ENCODE measurements around the gene SULF2. TPM values are rescaled to one million over a fixed set of nuclear protein-coding genes. Genes with fewer than 3 reads are reported as not detected.

SULF2 gene
- total RNA-seq, 1 donor from 2014 or later: 52.8 TPM

DNA sequence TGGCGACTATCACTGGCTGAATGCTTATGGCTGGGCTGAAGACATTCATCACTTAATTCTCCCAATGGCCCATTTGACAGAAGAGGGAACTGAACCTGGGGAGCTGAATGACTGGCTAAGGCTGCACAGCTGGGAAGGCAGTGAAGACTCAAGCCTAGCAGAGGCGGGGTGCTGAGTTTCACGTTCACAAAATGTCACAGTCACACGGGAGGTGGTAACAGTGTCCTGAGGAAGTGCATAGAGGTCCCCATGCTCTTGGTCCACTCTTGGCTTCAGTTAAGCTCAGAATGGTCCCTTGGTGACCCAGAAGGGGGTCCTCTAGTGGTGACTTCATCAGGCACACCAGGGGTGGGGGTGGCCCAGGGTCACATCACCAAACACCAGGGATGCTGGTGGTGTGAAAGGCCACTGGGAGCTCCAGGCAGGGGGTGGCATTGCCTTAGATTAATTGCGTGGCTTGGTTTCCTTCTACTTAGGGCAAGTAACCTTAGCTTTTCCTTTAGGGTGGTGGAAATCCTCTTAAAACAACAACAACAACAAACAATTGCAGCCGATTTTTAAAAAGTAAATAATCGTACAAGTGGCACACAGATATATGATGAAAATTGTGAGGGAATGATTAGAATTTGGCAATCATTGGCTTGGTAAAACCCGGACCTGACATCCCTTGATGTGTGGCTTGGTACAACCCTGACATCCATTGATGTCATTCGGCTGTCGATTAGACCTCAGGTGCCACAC lies 45.0 kb downstream of the SULF2 start:
- H3K36me3 ChIP-seq: no peaks in the 10 kb centered on the region
- no peaks in the 10 kb centered on the region for H3K9me3 ChIP-seq
- TF ChIP-seq, protein P1, sequence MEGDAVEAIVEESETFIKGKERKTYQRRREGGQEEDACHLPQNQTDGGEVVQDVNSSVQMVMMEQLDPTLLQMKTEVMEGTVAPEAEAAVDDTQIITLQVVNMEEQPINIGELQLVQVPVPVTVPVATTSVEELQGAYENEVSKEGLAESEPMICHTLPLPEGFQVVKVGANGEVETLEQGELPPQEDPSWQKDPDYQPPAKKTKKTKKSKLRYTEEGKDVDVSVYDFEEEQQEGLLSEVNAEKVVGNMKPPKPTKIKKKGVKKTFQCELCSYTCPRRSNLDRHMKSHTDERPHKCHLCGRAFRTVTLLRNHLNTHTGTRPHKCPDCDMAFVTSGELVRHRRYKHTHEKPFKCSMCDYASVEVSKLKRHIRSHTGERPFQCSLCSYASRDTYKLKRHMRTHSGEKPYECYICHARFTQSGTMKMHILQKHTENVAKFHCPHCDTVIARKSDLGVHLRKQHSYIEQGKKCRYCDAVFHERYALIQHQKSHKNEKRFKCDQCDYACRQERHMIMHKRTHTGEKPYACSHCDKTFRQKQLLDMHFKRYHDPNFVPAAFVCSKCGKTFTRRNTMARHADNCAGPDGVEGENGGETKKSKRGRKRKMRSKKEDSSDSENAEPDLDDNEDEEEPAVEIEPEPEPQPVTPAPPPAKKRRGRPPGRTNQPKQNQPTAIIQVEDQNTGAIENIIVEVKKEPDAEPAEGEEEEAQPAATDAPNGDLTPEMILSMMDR (IDR thresholded peaks at IDR 0.05): no peak
- H3K27me3 ChIP-seq: no peaks in the 10 kb centered on the region
- intact Hi-C loops (cut with DNase I): no loop called here
- no peaks in the 10 kb centered on the region for H3K4me1 ChIP-seq
- DNase-seq: no peak
- H3K27ac ChIP-seq: no peak overlapping the region
- no peak overlapping the region for H3K4me3 ChIP-seq
- no peak for ATAC-seq

DNA sequence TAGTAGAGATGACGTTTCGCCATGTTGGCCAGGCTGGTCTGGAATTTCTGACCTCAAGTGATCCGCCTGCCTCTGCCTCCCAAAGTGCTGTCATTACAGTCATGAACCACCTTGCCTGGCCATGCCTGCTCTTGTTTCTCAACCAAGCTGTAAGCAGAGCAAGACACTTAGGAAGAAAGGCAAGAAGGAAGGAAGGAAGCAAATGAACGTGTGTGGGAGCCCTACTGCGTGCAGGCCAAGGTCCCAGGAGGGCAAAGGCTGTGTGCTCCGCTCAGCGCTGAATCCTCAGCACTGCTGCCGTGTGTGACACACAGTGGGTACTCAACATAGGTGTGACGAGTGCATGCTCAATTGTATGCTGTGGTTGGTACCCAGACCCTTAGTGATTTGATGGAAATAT lies 47.4 kb downstream of the SULF2 start:
- no peaks in the 10 kb centered on the region for H3K36me3 ChIP-seq
- intact Hi-C loops (cut with DNase I): no loop called here
- no peak overlapping the region for H3K27ac ChIP-seq
- H3K4me1 ChIP-seq: no peaks in the 10 kb centered on the region
- no peaks in the 10 kb centered on the region for H3K27me3 ChIP-seq
- DNase-seq: no peak
- TF ChIP-seq, protein P1 (IDR thresholded peaks at IDR 0.05): no peak
- H3K4me3 ChIP-seq: no peak overlapping the region
- ATAC-seq: no peak
- H3K9me3 ChIP-seq: no peaks in the 10 kb centered on the region

DNA sequence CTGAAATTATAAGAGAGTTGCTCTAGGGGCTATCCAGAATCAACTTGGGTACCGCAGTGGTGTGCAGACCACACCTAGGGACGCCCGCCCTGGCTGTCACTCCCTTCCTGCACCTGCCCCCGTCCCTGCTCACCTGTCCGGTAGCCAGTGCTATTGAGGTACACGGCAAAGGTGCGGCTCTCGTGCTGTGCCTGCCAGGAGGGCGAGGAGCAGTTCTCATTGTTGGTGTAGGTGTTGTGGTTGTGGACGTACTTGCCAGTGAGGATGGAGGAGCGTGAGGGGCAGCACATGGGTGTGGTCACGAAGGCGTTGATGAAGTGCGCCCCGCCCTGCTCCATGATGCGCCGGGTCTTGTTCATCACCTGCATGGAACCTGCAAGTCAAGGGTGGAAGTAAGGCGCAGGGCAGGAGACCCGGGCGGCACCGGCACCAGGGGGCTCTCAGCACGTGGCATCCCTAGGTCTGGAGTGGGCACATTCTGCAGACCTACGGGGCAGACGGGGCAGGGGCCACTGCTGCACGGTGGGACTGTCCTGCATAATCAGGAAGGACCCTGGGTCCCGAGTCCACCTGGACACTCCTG lies 48.6 kb downstream of the SULF2 start:
- no peaks in the 10 kb centered on the region for H3K36me3 ChIP-seq
- H3K27ac ChIP-seq: no peak overlapping the region
- H3K4me3 ChIP-seq: no peak overlapping the region
- H3K27me3 ChIP-seq: no peaks in the 10 kb centered on the region
- no peaks in the 10 kb centered on the region for H3K4me1 ChIP-seq
- no peaks in the 10 kb centered on the region for H3K9me3 ChIP-seq
- intact Hi-C loops (cut with DNase I): no loop called here
- no peak for ATAC-seq
- no peak for DNase-seq
- TF ChIP-seq, protein P1 (IDR thresholded peaks at IDR 0.05): no peak

DNA sequence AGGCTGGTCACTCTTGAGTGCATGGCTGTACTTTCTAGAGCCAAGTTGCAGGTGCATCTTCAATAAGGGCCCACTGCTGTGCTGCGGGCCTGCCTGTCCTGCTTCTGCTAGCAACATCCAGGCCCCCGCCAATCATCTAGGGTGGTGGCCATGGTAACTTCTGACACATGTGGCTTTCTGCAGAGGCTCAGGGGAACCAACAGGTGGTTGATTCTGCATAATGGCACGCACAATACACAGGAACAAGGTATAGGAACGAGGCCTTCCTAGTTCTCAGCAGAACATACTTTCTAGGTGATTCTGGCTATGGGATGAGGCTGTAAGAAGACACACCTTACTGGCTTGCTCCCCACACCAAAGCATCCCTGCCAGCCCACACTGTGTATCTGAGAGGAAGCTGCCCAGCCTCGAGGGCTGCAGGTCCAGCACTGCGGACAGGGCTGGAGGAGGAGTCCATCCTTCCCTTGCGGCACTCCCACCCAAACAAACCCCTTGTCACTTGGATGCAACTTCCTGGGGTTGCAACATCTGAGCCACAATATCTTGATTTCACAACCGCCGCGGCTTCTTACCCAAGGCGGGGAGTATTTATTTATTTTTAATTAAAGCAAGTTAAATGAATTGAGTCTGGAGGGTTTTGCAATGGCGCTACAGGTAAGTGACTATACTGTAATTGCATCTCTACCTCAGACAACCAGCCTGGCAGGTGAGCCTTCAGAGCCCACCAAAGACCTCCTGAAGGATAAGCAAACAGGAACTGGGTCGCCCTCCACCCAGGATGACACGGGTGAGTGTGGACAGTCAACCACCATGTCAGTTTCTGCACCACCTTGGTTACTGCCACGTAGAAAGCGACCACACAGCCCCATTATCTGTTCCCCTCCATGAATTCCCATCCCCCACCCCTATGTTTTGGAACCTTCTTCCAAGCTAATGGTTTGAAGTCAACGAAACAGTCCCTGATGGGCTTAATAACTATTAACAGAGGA lies 49.6 kb downstream of the SULF2 start:
- peak; percentile 79 for DNase-seq
- Histone ChIP-seq H3K4me3 (no peak overlapping the region), H3K4me1 (no peaks in the 10 kb centered on the region), H3K27me3 (no peaks in the 10 kb centered on the region), H3K27ac (no peak overlapping the region), H3K9me3 (no peaks in the 10 kb centered on the region), H3K36me3 (no peaks in the 10 kb centered on the region)
- intact Hi-C loops (cut with DNase I): no loop called here
- ATAC-seq: peak; percentile 94
- TF ChIP-seq, protein P1 (IDR thresholded peaks at IDR 0.05): no peak

DNA sequence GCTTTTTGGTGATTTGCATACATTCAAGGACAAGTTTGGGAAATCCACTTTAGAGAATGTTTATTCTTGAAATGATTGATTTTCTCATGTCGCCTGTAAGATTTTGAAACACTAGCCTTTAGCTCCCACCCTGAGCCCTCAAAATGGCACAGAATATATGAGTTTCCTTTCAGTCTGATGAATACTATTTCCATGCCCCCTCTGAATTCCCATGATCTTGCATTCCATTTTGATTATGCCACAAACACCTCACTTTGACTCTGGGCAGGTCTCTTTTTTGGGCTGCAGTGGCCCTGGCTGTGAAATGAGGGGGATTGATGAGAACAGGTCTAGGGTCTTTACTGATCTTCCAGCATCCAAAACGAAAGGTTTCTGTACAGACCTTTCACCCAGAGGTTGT lies 50.4 kb downstream of the SULF2 start:
- H3K27me3 ChIP-seq: no peaks in the 10 kb centered on the region
- TF ChIP-seq, protein P1 (IDR thresholded peaks at IDR 0.05): no peak
- no peak for ATAC-seq
- no peaks in the 10 kb centered on the region for H3K4me1 ChIP-seq
- intact Hi-C loops (cut with DNase I): no loop called here
- no peaks in the 10 kb centered on the region for H3K36me3 ChIP-seq
- no peaks in the 10 kb centered on the region for H3K9me3 ChIP-seq
- no peak overlapping the region for H3K27ac ChIP-seq
- no peak for DNase-seq
- no peak overlapping the region for H3K4me3 ChIP-seq
